Upper lobe of right lung (tissue), 1 donor: ENCODE results near the gene ADH6. TPM values are rescaled to one million over a fixed set of nuclear protein-coding genes. Genes with fewer than 3 reads are reported as not detected.

Experiments used
- ATAC-seq: fragments of 200-7000 bp; cut with Tn5 transposase; one replicate; pipeline ENCODE4 v1.9.1; 2020; ENCODE audit warnings: mild to moderate bottlenecking, moderate library complexity
- DNase-seq: peaks from one replicate; pipeline ENCODE4 v3.0.0-alpha.2; 2020
- H3K27ac ChIP-seq: fragments of 200-600 bp; one replicate; pipeline ENCODE4 v1.8.0; 2022
- H3K27me3 ChIP-seq: fragments of 200-600 bp; one replicate; pipeline ENCODE4 v1.8.0; 2022; ENCODE audit warnings: mild to moderate bottlenecking
- H3K36me3 ChIP-seq: fragments of 200-600 bp; one replicate; pipeline ENCODE4 v1.8.0; 2022
- H3K4me1 ChIP-seq: fragments of 200-600 bp; one replicate; pipeline ENCODE4 v1.8.0; 2022
- H3K4me3 ChIP-seq: fragments of 200-600 bp; one replicate; pipeline ENCODE4 v1.8.0; 2022; ENCODE audit warnings: mild to moderate bottlenecking
- H3K9me3 ChIP-seq: fragments of 200-600 bp; one replicate; pipeline ENCODE4 v1.8.0; 2022
- intact Hi-C: fragments of 100-400 bp; cut with DNase I; formaldehyde crosslinking; loops from one replicate; pipeline ENCODE4 v1.11.0; 2022
- total RNA-seq: library from RNA; stranded (reverse); fragmentation: NEBNext Ultra II Directional; extraction: Animal tissue kit (Norgen Biotek cat#: 25700); gene quantifications from one replicate; pipeline ENCODE4 v1.2.1, GENCODE V29; 2021
- TF ChIP-seq, protein P1 (sequence below): fragments of 200-600 bp; IDR thresholded peaks from one replicate; pipeline ENCODE4 v1.8.0; 2022; ENCODE audit warnings: antibody characterized with exemption
- donor health status: DM: no; HTN: yes; CAD: no; lungs with severe emphysema.

ADH6 gene
- total RNA-seq, 1 donor from 2014 or later = 0.61 TPM

DNA sequence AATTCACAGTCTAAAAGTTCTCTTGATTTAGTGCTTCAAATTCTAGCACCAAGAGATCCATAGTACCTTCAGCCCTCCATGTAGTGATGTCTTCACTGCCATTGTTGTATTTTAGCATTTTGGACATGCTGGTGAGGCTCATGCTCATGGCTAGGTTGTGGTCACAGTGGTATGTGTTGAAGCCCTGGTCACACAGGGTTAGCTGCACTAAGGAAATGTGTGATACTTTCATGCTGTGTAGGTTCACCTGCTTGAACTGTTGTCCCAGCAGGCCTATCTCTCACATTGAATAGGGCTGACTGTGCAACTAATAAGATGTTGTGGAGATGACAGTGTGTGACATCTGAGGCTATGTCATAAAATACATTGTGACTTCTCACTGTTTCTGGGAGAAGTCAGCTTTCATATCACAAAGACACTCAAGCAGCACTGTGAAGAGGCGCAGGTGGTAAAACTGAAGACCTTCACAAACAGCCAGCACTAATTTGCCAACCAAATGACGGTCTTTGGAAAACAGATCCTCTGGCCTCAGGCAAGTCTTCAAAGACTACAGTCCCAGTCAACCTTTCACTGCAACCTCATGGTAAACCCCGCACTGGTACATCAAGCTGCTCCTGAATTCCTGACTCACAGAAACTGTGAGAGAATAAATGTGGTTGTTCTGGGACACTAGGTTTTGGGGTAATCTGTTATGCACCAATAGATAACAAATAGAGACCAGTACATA is 57.5 kb downstream of the ADH6 start:
- Histone ChIP-seq H3K4me1 (no peaks in the 10 kb centered on the region), H3K27ac (no peak overlapping the region), H3K9me3 (no peaks in the 10 kb centered on the region), H3K4me3 (no peak overlapping the region), H3K36me3 (no peaks in the 10 kb centered on the region), H3K27me3 (no peaks in the 10 kb centered on the region)
- ATAC-seq (no peak), DNase-seq (no peak)
- TF ChIP-seq, protein P1, sequence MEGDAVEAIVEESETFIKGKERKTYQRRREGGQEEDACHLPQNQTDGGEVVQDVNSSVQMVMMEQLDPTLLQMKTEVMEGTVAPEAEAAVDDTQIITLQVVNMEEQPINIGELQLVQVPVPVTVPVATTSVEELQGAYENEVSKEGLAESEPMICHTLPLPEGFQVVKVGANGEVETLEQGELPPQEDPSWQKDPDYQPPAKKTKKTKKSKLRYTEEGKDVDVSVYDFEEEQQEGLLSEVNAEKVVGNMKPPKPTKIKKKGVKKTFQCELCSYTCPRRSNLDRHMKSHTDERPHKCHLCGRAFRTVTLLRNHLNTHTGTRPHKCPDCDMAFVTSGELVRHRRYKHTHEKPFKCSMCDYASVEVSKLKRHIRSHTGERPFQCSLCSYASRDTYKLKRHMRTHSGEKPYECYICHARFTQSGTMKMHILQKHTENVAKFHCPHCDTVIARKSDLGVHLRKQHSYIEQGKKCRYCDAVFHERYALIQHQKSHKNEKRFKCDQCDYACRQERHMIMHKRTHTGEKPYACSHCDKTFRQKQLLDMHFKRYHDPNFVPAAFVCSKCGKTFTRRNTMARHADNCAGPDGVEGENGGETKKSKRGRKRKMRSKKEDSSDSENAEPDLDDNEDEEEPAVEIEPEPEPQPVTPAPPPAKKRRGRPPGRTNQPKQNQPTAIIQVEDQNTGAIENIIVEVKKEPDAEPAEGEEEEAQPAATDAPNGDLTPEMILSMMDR = no peak
- intact Hi-C loops = no loop called here

DNA sequence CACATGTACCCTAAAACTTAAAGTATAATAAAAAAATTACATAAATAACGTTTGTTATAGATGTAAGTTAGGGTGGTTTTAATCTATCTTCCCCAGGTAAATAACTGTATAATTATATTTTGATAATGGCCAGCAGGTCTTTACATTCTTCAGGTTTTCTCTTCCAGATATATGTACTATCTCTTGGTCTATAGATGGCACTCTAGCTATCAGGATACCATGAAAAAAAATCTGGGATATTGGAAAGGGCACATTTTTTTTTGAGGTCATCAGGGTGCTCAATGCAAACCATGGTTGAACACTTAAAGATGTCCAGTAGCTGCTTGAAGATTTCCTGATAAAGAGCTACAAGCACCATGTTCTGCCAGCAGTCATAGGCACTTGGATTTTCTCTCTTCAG is 59.3 kb downstream of the ADH6 start:
- no peak for DNase-seq
- no peaks in the 10 kb centered on the region for H3K4me1 ChIP-seq
- no peak overlapping the region for H3K4me3 ChIP-seq
- no peak overlapping the region for H3K27ac ChIP-seq
- H3K27me3 ChIP-seq = no peaks in the 10 kb centered on the region
- no peak for ATAC-seq
- H3K9me3 ChIP-seq = no peaks in the 10 kb centered on the region
- TF ChIP-seq, protein P1 = no peak
- intact Hi-C loops = no loop called here
- no peaks in the 10 kb centered on the region for H3K36me3 ChIP-seq

DNA sequence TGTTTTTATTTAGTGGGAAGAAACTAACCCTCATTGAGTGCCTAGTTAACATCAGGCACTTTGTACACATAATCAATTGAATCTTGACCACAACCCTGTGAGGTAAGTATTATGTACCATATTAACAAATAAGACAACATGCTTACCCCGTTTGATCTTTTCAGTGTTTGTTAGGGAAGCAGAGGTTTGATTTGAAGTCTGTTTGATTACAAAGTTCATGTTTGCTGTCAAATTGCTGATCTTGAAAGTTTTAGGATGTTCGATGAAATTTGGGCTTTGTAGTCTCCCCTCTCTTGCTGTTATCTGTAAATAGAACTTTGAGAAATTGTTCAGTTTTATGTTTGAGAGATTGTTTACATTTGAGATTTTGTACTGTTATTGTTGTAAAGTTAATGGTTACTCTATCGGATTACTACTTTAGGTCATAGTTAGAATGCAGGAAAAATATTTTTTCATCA is 61.5 kb downstream of the ADH6 start:
- TF ChIP-seq, protein P1 = no peak
- no peak for ATAC-seq
- H3K4me1 ChIP-seq = no peaks in the 10 kb centered on the region
- no peaks in the 10 kb centered on the region for H3K36me3 ChIP-seq
- intact Hi-C loops = no loop called here
- no peak for DNase-seq
- H3K4me3 ChIP-seq = no peak overlapping the region
- H3K27me3 ChIP-seq = no peaks in the 10 kb centered on the region
- no peaks in the 10 kb centered on the region for H3K9me3 ChIP-seq
- H3K27ac ChIP-seq = no peak overlapping the region

DNA sequence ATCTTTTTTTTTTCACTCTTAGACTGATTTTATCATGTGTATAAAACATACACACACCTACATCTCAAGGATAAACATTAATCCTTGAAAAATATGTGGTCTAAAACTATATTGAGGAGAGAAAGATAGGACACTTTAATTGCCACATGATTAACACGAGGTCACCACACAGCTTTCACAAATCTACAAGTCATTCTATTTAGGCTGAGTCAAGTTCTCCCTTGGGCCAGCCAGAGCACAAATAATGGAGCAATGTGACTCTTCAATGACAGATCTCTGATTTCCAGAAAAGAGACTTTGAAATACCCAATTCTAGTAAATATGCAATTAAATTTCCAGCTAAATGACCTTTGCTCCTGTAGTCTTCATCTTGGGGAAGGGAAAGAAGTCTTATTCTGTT is 62.1 kb downstream of the ADH6 start:
- no peaks in the 10 kb centered on the region for H3K36me3 ChIP-seq
- H3K9me3 ChIP-seq = no peaks in the 10 kb centered on the region
- ATAC-seq = no peak
- TF ChIP-seq, protein P1 = no peak
- DNase-seq = no peak
- no peaks in the 10 kb centered on the region for H3K4me1 ChIP-seq
- intact Hi-C loops = no loop called here
- no peak overlapping the region for H3K4me3 ChIP-seq
- no peak overlapping the region for H3K27ac ChIP-seq
- no peaks in the 10 kb centered on the region for H3K27me3 ChIP-seq

DNA sequence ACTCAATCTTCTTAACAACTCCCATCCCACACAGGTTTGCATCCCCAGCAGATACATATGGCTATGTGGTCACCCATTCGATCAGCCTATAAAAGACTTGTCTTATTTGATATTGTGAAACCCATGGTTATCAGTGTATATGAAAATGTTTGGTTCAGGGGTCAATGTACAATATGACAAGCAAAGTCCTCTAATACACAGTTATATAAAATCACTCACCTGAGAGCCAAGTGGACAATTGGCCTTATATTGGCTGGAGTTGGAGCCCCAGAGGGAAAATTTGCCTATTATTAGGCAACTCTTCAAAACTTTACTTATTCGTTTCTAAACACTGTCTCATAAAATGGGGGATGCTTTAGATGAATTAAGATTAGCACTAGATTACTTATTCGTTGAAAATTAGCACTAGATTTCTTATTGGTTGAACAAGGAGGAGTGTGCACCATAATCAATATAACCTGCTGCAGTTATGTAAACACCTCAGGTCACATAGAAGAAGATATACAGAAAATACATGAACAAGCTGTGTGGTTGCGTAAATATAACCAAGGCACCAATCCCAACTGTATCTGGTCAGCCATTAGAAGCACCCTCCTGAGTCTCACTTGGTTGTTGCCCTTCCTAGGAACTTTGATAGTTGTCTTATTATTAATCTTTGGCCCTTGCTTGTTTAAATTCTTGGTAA is 64.2 kb downstream of the ADH6 start:
- H3K9me3 ChIP-seq = no peaks in the 10 kb centered on the region
- H3K4me3 ChIP-seq = no peak overlapping the region
- no peak overlapping the region for H3K27ac ChIP-seq
- intact Hi-C loops = no loop called here
- TF ChIP-seq, protein P1 = no peak
- no peak for DNase-seq
- no peaks in the 10 kb centered on the region for H3K4me1 ChIP-seq
- no peak for ATAC-seq
- H3K36me3 ChIP-seq = no peaks in the 10 kb centered on the region
- no peaks in the 10 kb centered on the region for H3K27me3 ChIP-seq

Other genes starting within 250 kb of the ADH6 start
- gene METAP1, start 223.5 kb downstream of the ADH6 start, total RNA-seq = 30.4 TPM
- 166 TPM for gene ADH5, start 130.5 kb downstream of the ADH6 start, total RNA-seq
- 0.38 TPM for gene ADH4, start 74.9 kb downstream of the ADH6 start, total RNA-seq
- gene ADH1A, start 71.7 kb upstream of the ADH6 start, total RNA-seq = 3.6 TPM
- gene ADH1B, start 102.2 kb upstream of the ADH6 start, total RNA-seq = 744 TPM
- gene ADH1C, start 133.5 kb upstream of the ADH6 start, total RNA-seq = 6.8 TPM
- gene ADH7, start 216.1 kb upstream of the ADH6 start, total RNA-seq = not detected